Mononuclear cell (primary cell): ENCODE measurements around the gene ZNF385D. TPM values are rescaled to one million over a fixed set of nuclear protein-coding genes. Genes with fewer than 3 reads are reported as not detected.

ENCODE experiments used
- H3K27me3 ChIP-seq: 2 replicates; pipeline ENCODE4 v1.6.0; 2011; ENCODE audit warnings: low read length, control low read depth; ENCODE audit not compliant: insufficient read depth
- H3K4me1 ChIP-seq: 2 replicates; pipeline ENCODE4 v1.5.1; 2011; ENCODE audit warnings: mild to moderate bottlenecking, low read length, control low read depth; ENCODE audit not compliant: insufficient read depth
- H3K4me3 ChIP-seq: 2 replicates; pipeline ENCODE4 v1.5.1; 2011; ENCODE audit warnings: mild to moderate bottlenecking, low read length, moderate library complexity
- H3K9me3 ChIP-seq: 2 replicates; pipeline ENCODE4 v1.5.1; 2011; ENCODE audit warnings: low read depth, mild to moderate bottlenecking, control low read depth, low read length
- total RNA-seq: library from RNA; depleted of rRNA; stranded (reverse); fragments of >200 nt; gene quantifications from one replicate; pipeline ENCODE4 v1.2.3, GENCODE V29; 2012

Gene ZNF385D
- total RNA-seq, 1 donor: 0.21 TPM

DNA sequence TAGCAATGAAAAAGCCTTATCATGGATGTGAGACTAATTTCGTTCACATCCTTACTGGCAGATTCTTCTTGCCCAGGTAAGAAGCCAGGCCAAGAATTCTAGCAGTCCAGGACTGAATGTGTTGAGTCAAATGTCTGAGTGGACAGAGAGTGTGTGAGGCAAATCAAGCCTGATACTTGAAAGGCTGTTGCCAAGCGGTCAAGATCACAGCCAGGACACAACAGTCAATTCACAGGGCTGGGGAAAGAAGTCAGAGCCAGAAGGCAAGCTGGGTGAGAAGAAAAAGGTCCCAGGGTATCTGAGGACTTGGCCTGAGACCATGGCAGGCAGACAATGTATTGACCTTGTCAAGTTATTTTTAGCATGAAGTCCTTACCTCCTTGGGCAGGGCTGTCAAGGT is 301.3 kb downstream of the ZNF385D start:
- Histone ChIP-seq H3K4me3 (no peak overlapping the region), H3K4me1 (no peaks in the 10 kb centered on the region)

DNA sequence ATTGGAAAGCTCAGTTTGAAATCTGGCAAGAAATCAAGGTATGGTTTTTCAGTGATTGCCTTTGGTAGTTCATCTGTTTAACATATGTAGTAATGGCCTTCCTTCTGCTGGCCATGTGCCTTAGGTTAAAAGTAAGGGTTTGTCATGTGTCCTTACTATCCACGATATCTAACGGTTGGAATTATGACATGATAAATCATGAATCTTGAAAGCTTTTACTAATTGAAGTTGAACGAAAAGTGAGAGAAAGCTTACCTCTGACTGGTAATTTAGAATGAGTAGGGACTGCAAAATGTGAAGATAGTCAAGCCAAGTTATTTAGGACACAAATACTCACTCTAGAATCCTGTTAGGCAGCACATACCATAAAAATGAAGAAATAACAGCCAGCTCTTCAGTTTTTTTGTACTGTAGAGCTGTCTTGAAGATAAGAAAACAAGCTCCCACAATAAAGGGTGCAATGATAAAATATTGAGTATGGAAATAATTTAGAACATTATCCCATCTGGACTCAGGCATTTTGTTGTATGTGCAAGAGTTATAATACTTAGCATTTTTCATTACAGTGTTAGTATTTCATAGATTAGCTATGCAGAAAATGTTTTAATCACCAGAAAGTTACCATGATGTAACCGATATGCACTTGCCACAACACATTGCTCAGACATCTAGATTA is 303.4 kb downstream of the ZNF385D start:
- no peaks in the 10 kb centered on the region for H3K27me3 ChIP-seq
- no peaks in the 10 kb centered on the region for H3K4me1 ChIP-seq
- peaks cover 4% of the 10 kb centered on the region for H3K9me3 ChIP-seq
- H3K4me3 ChIP-seq: no peak overlapping the region

More for the DNA sequence above, 301.3 kb downstream of the ZNF385D start:
- H3K9me3 ChIP-seq: peaks cover 4% of the 10 kb centered on the region
- H3K27me3 ChIP-seq: no peaks in the 10 kb centered on the region

DNA sequence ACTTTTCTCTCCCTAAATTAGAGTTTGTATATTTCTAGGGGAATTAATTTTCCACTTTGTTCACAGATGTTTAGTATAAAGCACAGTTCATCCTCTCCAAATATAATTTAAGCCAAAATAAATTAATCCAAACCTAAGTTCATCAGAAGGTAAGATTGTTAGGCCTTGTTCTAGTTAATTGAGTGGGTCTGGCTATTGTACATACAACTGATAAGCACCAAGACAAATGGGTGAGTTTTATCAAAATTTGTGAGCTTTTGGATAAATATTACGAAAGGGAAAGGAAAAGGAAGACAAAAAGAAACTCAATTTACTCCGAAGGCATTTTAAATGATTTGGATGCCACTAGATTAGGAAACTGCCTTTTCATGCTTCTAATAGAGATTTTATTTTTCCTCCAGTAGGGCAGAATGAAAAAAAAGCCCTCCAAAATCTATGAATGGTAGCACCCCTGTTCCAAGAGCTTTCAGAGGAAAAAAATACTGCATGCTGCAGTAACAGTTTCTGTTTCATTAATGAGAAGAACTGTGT is 304.0 kb downstream of the ZNF385D start:
- Histone ChIP-seq H3K4me3 (no peak overlapping the region), H3K4me1 (no peaks in the 10 kb centered on the region), H3K27me3 (no peaks in the 10 kb centered on the region), H3K9me3 (peaks cover 2% of the 10 kb centered on the region)

DNA sequence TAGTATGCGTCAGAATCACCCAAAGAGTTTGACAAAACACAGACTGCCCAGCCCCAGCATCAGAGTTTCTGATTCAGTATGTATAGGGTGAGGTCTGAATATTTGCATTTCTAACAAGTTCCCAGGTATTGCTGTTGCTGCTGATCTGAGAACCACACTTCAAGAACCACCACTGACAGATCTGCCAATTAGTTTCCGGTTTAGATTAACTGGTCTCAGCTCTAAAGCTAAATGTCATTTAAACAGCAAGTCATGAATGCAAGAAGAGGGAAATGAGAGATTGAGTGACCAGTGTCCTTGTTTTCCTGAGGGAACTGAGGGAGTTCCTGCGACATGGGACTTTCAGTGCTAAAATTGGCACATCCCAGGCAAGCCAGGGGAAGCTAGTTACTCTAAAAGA is 305.0 kb downstream of the ZNF385D start:
- Histone ChIP-seq H3K27me3 (no peaks in the 10 kb centered on the region), H3K9me3 (no peaks in the 10 kb centered on the region), H3K4me3 (no peak overlapping the region), H3K4me1 (no peaks in the 10 kb centered on the region)

DNA sequence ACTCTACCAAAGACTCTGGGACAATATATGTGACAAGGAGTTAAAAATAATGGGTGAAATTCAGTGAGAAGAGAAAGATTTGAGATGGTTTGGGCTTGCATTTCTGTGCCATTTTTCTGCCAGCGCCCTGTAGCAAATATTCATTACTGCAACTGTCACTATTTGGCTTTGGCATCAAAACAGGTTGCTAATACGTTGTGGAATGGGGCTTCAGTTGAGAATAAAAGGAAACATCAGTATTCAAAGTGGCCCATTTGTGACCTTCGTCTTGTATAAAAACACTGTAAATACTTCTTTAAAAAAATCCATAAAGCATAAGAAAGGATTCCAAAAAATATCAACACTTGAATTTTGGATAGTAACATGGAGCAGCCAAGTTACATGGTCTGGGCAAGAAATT is 309.2 kb downstream of the ZNF385D start:
- H3K9me3 ChIP-seq: no peaks in the 10 kb centered on the region
- no peaks in the 10 kb centered on the region for H3K4me1 ChIP-seq
- no peaks in the 10 kb centered on the region for H3K27me3 ChIP-seq
- H3K4me3 ChIP-seq: no peak overlapping the region

DNA sequence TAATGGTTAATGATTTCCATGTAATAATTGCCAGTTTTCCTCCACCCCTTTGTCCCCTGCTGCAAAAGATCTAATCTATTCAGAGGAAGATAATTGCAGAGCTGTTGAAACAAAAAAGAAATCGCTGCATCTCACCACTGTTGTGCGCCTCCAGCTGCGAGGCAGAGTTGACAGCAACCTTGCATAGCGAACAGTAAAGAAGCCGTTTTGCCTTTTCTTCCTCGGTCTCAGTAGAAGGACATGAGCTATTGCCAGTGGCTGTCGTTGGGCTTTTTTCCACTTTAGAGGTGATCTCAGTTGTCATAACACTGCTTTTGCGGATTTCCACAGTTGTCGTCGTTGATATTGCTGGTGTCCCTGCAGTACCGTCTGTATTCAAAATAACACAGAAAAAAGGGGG is 314.2 kb downstream of the ZNF385D start:
- no peaks in the 10 kb centered on the region for H3K9me3 ChIP-seq
- H3K4me3 ChIP-seq: no peak overlapping the region
- H3K27me3 ChIP-seq: no peaks in the 10 kb centered on the region
- H3K4me1 ChIP-seq: no peaks in the 10 kb centered on the region

DNA sequence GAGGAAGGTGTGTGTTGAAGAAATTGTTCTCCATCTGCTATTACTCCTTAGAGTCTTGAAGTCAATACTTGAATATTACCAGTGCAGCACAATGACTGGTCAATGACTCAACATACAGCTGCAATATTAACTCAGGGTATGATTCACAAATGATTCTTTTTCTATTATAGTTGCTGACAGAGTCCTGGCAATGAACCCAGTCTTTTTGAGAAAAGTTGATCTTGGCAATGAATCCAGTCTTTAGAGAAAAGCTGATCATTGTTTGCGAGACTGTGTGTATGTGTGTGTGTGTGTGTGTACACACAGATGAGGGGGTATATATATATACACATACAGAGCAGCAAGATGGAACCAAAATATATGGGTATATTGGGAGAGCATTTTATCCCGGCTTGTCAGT is 315.1 kb downstream of the ZNF385D start:
- no peaks in the 10 kb centered on the region for H3K9me3 ChIP-seq
- no peak overlapping the region for H3K4me3 ChIP-seq
- H3K27me3 ChIP-seq: no peaks in the 10 kb centered on the region
- no peaks in the 10 kb centered on the region for H3K4me1 ChIP-seq

DNA sequence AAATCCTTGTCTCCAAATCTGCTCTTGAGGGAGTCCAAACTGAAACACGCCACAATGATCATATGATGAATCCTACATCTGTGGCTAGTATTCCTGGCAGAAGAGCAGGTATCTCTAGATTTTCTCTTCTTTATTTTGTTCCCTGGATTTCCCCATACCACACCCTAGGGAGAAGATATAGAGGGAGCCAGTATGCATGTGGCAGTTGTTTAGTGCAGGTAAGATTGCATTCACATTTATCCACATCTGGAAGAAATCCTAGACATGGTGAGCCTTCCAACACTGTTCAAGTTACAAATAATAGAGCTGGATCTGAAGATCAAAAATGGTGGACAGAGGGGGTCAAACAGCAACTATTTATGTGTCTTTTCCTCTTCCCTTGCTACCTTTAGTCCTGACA is 316.7 kb downstream of the ZNF385D start:
- no peak overlapping the region for H3K4me3 ChIP-seq
- no peaks in the 10 kb centered on the region for H3K27me3 ChIP-seq
- H3K9me3 ChIP-seq: no peaks in the 10 kb centered on the region
- no peaks in the 10 kb centered on the region for H3K4me1 ChIP-seq

DNA sequence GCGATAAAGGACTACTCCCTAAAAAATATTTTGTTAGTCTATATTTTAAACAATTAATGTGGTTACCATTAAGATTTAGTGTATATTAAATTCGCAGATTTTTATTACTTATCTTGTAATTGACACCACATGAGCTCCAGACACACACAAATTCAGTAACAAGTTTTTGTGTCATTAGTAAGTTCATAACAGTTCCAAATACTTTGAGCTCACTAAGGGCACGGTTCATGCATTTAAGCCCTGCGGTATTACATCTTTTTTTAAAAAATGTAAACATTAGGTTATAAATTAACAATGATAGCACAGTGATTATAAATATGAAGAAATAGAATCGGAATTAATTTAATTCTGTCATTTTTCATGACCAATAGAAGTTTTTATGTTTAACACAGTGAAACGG is 317.3 kb downstream of the ZNF385D start:
- Histone ChIP-seq H3K4me1 (no peaks in the 10 kb centered on the region), H3K27me3 (no peaks in the 10 kb centered on the region), H3K4me3 (no peak overlapping the region), H3K9me3 (no peaks in the 10 kb centered on the region)

DNA sequence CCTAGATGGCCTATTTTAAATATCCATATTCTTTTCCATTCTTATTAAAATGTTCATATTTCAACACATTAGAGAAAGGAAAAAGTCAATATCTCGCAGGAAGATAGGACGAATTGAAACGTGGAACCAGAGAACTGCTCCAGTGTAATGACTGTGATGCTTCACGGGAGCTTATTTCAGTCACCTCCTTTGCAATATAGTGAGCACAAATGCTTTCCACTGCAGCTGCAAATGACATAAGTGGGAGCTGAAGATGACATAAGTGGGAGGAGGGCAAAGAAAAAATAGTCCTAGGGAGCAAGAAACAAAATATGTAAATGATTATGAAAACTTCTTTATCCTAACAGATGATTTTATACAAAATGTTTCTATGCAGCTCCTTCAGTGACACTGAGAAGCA is 324.1 kb downstream of the ZNF385D start:
- H3K4me1 ChIP-seq: no peaks in the 10 kb centered on the region

DNA sequence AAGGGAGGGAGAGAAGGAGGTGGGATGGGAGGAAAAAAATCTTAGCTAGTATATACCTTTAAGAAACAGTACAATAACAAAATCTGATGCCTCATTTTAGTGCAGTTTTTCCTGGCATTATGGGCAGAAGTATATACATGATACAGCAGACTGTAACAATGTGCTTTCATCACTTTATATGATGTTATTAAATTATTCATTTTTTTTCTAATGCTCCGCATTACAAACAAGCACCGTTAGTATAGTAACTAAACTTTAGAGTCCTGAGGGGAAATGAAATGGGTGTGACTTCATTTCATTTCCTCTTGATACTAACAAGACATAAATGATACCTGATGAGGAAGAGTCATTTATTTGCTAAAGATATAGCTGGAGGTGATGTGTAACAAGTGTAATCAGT is 325.3 kb downstream of the ZNF385D start:
- no peak overlapping the region for H3K4me3 ChIP-seq
- H3K4me1 ChIP-seq: no peaks in the 10 kb centered on the region
- no peaks in the 10 kb centered on the region for H3K9me3 ChIP-seq
- H3K27me3 ChIP-seq: no peaks in the 10 kb centered on the region

More for the DNA sequence above, 324.1 kb downstream of the ZNF385D start:
- no peaks in the 10 kb centered on the region for H3K27me3 ChIP-seq
- no peaks in the 10 kb centered on the region for H3K9me3 ChIP-seq
- no peak overlapping the region for H3K4me3 ChIP-seq

DNA sequence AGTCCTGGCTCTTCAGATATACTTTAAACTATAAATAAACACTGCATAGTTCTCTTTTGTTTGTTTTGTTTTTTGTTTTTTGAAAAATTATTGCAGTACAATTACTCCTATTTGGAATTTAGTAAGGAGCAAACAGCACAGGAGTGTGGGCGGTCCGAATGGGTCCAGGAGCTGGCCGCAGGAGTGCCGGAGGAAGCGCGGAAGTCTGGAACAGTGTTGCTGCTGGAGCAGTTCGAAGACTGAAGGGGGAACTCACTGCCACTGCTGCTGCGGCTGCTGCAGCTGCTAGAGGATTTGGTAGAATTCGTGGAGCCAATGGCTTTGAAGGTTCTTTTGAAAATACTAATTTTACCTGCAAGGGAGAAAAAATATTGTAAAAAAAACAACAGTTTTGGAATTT is 329.9 kb downstream of the ZNF385D start:
- H3K4me1 ChIP-seq: no peaks in the 10 kb centered on the region
- H3K4me3 ChIP-seq: no peak overlapping the region
- no peaks in the 10 kb centered on the region for H3K9me3 ChIP-seq

DNA sequence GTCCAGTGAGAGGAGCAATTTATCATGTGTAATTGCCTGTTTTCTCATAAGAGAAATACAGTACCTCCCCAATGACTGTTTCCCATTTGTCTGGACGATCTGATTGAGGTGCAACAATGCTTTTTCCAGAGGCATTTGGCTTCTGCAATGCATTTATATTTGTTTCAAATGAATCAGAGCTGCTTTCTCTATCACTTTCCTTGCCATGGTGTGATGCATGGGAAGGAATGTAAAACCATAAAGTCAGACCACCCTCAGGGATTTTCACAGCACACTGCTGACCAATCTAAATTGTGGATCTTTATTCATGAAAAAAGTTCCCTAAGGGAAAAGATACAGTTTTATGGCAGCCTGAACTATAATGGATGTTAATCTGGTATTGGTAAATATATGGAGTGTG is 333.0 kb downstream of the ZNF385D start:
- Histone ChIP-seq H3K4me3 (no peak overlapping the region), H3K9me3 (no peaks in the 10 kb centered on the region), H3K27me3 (no peaks in the 10 kb centered on the region), H3K4me1 (no peaks in the 10 kb centered on the region)

More for the DNA sequence above, 329.9 kb downstream of the ZNF385D start:
- H3K27me3 ChIP-seq: no peaks in the 10 kb centered on the region

DNA sequence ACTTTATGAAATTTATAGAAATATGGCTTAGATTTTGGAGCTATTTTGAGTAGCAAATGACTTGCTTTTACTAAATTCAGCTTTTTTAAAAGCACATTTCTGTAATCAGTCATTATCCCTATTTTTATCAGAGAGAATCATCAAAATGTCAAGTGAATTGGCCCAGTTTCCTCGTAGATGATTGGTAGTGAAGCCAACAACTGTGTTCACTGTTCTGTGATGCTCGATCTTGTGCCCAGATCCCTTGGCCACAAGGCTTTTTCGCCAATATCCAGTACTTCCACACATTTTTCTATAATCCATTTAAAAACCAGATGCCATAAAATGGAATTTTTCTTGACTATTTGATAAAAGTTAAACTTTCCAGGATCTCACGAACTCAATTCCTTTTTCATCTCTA is 336.5 kb downstream of the ZNF385D start:
- H3K4me1 ChIP-seq: no peaks in the 10 kb centered on the region
- H3K27me3 ChIP-seq: no peaks in the 10 kb centered on the region
- no peak overlapping the region for H3K4me3 ChIP-seq
- no peaks in the 10 kb centered on the region for H3K9me3 ChIP-seq

DNA sequence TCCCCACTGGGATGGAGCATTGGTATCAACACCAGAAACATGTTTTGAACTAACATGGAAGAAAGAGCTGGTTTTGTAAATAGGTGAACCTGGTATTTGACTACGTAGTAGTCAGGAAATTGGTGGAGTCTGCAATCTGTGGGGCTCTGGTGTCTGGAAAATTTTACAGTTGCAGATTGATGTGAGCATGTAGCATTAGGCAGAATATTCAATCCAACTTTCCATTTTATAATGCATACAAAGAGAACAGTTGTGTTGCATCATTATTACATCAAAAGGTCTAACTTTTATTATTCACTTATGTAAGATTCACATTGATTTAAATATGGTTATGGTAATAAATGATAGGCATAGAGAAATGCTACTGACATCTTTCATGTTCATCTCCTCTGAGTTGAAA is 340.0 kb downstream of the ZNF385D start:
- Histone ChIP-seq H3K27me3 (no peaks in the 10 kb centered on the region), H3K4me1 (no peaks in the 10 kb centered on the region), H3K4me3 (no peak overlapping the region), H3K9me3 (no peaks in the 10 kb centered on the region)

DNA sequence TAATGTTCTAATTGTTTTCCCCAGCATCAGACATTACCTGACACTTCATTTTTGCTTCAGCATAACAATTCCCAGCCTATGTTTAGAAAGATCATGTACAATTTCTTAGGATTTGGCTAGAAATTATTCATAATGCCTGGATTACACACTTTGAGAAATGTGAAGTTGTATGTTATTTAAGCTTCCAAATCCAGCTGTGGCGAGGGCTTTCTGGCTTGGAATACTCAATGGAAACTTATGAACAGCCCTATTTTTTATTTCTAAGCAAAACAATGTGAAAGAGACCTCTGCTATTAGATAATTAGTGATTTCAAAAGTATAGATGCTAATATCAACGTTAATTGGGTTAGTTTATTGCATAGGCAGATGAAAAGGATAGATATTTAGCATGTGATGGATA is 341.6 kb downstream of the ZNF385D start:
- no peaks in the 10 kb centered on the region for H3K27me3 ChIP-seq
- H3K4me3 ChIP-seq: no peak overlapping the region
- no peaks in the 10 kb centered on the region for H3K9me3 ChIP-seq
- H3K4me1 ChIP-seq: no peaks in the 10 kb centered on the region
